Myocyte (in vitro differentiated cells): ENCODE results near the gene GPR3. TPM values are rescaled to one million over a fixed set of nuclear protein-coding genes. Genes with fewer than 3 reads are reported as not detected.
"Not testable (repeated sequence)": the region's sequence is repeated elsewhere in the genome, so short reads cannot be mapped to it uniquely, and the experiment has no call there.

Experiments used
- DNase-seq: peaks from one replicate; pipeline ENCODE4 v3.0.0-alpha.2; 2012; ENCODE audit warnings: low read depth
- total RNA-seq: library from RNA; depleted of rRNA; stranded (reverse); fragments of >200 nt; gene quantifications from 2 replicates; pipeline ENCODE4 v1.2.3, GENCODE V29; 2014

The GPR3 gene
- total RNA-seq, 1 donor from 2014 or later: 0.72 TPM

DNA sequence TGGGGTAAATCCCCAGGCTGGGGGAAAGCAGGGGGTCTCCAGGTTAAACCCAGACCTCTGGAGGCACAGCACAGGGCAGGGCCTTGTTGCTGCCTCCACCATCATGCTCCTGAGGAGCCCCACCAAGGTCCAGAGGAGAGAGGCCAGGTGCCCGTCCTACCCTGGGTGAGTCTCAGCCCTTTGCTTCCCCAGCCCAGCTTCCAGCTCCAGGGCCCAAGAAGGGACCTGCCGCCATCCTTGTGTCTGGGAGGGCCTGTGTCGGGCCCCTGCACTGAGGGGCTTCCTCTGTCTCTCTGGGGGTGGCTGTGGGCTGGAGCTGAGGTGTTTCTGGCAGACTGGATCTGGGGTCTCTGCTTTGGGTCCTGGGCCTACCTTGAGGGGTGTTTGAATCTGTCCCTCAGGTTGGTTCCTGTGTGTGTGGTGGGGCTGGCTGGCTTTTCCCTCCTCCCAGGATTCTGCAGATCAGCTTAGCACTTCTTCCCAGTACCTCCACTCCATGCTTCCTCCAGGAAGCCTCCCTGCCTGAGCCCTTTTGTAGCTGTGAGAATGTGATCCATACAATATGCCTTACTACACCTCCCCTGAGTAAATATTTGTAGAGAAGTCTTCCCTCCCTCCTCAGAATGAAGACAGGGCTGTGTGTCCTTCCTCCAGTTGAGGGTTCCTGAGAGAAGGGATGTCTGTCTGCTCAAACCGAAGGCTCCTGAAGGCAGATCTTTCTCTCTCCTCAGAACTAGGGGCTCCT is 6.2 kb downstream of the GPR3 start:
- no peak for DNase-seq

DNA sequence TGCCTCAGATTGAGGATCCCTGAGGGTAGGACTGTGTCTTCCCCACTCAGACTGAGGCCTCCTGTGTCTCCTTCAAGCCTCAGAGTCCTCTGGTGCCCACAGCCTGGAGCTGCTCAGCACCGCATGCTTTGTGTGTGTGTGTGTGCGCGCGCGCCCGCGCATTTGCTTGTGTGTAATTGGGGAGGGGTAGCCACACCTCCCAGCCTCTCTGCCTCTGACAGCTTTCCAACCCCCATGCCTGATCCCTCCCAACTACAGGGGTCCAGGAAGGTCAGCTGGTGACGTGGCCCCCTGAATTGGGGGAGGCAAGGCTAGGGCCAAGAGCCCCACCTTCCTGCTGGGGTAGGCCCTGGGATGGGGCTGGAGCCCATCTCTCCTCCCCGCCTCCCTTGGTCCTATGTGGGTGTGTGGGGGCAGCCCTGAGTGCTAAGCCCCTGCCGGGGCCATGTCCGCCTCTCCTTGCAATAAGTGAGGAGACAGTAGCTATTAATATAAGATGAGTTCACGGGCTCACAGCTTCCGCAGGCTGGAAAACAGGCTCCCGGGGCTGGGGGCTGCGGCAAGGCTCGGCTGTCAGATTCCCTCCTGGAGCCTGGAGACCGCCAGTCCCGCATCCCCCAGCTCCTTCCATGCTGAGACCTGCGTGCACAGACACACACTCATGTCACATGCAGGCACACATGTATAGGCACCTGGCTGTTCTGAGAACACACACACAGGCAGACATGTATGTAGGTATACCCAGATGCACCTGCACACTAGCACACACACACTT is 7.0 kb downstream of the GPR3 start:
- no peak for DNase-seq

DNA sequence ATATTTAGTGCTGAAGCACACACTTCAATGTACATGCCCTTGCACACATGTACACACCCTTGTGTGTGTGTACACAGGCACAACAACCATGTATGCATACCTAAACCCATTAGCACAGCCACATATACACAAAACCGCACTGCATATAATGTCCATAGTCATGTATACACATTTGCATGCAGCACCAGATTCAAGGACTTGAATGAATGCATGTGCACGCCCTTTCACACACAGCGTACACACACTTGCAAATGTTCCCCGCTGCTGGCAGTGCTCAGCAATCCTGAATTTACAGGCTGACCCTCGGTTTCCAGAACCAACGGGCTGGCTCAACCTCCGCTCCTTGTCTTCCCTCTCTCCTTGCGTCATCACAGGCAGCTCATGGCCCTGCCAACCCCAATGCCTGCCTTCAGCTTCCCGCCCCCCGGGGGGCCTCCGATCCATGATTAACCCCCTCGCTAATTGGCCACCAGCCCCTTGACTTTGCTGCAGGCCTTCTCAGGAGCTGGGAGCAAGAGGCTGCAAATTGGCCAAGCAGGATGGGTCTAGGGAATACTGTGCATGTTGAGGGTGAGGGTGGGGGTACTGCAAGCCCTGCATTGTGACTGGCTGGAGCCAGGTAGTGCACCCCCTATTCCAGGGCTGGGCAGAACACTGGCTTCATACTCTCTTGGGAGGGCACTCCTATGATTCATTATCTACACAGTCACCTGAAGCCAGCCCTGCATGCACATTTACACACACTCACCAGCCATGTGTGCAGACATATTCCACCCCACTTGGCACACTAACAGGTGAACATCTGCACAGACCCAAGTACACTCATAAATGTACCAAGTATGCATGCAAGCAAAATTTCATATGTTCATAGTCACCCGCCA is 7.9 kb downstream of the GPR3 start:
- no peak for DNase-seq

DNA sequence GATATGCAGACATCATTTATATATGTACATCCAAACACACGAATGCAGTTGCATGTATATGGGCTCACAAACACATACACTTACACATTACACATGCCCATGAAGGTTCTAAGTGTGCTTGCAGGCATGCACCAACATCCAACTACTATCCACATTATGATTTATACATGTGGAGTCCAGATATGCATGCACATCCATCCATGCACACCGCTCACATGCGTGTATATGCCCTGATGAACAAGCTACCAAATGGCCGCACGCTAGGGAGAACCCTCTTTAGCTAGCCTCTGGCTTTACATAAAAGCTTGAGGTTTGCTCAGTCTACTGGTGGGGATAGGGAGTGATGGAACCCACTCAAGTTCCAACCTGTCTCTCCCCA is 8.5 kb downstream of the GPR3 start:
- no peak for DNase-seq

DNA sequence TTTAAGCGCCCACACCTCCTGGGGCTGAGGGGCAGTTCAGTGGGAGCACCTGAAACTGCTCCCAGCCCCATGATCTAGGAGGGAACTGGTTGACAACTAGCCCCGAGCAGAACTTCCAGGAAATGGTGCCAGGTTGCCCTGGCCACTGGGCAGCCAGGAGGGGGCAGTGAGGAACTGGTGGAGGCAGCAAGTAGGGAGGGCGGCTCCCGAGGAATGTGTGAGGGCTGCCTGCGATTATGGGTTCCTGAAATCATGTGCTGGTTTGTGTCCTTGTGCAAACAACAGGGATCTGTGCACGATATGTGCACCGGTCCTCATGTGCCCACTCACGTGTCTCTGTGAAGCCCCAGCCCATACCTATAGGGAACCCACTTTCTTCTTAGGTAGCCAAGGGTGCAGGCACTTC is 9.9 kb downstream of the GPR3 start:
- peak; percentile 87 for DNase-seq

DNA sequence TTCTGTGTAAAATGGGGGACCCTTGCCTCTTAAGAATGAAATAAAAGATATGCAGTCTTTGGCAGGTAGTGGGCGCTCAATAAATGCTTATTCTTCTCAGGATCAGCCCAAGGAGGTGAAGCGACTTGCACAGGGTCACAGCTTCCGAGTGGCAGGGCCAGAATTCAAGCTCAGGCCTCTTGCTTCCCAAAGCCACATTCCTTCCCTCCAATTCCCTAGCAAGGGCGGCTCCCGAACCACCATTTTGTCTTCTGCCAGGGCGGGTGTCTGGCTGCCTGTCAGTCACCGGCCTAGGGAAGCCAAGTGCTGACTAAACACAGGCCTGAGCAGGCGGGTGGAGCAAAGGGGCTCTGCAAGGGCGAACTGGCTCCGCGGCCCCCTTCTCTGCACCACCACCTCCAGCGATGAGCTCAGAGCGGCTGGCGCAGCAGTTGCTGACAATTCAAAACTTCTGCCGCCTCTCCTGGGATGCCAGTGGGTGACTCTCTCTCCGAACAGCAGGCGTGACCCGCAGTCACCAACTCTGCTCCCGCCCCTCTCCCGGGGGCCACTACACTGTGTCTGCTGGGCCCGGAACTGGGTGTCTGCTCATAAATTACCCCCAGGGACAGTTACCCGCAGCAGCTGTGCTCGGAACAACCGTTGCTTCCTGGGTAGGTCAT is 10.8 kb downstream of the GPR3 start:
- DNase-seq: peak; percentile 95

GRCh38 chr1:27403931-27404330 is 11.5 kb downstream of the GPR3 start:
- peak; percentile 47 for DNase-seq

DNA sequence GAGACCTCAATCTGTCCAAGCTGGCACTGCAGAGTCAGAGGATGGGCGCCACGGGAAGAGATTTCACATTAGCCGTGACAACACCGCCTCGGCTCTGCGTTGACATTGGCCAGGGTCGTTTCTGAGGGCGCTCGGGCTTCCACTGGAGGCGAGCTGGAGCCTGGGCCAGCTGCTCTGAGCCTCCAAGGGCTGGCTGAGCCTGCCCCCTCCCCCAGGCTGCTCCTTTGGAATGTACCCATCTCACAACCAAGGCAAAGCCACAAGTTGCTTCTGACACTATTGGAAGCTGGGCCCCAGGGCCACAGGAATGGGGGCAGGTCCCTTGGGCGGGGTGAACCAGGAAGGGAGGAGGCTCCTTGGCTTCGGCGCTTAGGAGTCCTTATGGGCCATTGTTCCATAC is 12.7 kb downstream of the GPR3 start:
- peak; percentile 98 for DNase-seq

DNA sequence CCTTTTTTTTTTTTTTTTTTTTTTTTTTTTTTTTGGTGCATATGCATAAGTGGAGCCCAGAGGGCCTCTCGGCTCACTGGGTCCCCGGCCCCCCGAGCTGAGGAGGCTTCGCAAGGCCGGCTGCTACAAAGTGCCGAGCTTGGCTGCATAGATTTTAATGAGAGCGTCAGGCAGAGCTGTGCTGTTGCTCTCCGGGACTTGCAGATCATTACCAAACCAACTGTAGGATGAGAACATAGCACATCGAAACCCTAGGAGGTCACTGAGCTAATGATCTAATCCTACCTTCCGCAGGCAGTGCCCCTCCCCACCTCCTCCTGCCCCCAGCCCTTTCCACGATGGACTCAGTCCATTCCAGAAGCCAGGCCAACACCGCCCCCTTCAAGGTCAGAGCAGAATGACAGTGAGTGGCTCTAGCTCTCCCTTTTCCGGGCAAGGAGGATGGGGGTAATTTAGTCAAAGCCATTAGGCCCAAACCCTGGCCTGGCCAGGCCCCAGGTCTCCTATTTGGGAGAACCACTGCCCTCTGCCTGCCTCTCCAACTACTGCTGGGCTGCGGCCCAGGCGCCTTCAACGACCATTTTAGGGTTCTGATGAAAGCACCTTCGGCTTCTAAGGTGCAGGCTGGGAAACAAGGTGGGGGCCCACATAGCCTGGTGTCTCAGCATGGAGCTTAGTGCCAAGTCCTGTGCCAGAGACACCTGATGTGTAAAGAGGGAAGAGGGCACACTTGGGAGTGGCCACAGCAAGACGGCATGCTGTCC is 13.4 kb downstream of the GPR3 start:
- peak; percentile 56 for DNase-seq

- DNase-seq: peak; percentile 28
Measured at GRCh38 chr1:27406362-27406680, 13.9 kb downstream of the GPR3 start.

DNA sequence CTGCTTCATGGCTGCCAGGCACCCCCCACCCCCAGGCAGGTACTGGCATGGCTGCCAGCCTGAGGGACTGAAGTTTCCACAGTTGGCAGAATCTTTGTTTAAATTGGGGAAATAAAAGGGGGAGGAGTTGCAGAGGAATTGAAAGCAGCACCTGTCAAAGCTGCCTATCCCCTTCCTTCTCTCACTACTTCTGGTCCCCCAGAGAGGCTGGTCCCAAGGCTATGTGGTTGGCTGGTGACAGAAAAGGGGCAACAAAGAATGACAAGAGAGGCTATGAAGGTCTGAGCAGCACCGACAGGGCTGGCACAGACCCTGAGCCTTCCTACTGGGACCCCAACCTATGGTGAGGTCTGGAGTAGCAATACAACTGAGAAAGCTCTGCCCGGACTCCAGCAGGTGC is 14.4 kb downstream of the GPR3 start:
- not testable (repeated sequence) for DNase-seq

GRCh38 chr1:27408151-27408550 is 15.7 kb downstream of the GPR3 start:
- peak; percentile 68 for DNase-seq

- DNase-seq: no peak
Measured at GRCh38 chr1:27409669-27410068, 17.2 kb downstream of the GPR3 start.

- no peak for DNase-seq
Measured at GRCh38 chr1:27410709-27411108, 18.3 kb downstream of the GPR3 start.

DNA sequence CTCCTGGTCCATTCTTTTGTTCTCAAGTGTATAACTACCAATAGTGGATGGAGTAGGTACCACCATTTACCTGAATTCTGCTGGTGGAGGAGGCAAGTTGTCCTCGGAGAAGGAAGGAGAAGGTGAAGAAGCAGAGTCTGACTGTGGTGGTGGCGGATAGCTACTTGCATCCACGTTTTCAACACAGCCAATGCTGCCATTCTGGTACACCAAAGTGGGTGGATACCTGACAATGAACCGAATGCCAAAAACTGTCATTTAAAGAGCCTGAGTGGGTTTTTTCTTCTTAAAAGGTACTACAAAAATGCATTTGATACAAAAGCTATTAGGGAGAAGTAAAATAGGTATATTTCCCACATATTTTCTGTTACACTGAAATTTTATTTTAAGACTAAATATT is 20.1 kb downstream of the GPR3 start:
- no peak for DNase-seq

GRCh38 chr1:27413004-27413403 is 20.6 kb downstream of the GPR3 start:
- no peak for DNase-seq

- DNase-seq: no peak
Measured at GRCh38 chr1:27414091-27414490, 21.7 kb downstream of the GPR3 start.

DNA sequence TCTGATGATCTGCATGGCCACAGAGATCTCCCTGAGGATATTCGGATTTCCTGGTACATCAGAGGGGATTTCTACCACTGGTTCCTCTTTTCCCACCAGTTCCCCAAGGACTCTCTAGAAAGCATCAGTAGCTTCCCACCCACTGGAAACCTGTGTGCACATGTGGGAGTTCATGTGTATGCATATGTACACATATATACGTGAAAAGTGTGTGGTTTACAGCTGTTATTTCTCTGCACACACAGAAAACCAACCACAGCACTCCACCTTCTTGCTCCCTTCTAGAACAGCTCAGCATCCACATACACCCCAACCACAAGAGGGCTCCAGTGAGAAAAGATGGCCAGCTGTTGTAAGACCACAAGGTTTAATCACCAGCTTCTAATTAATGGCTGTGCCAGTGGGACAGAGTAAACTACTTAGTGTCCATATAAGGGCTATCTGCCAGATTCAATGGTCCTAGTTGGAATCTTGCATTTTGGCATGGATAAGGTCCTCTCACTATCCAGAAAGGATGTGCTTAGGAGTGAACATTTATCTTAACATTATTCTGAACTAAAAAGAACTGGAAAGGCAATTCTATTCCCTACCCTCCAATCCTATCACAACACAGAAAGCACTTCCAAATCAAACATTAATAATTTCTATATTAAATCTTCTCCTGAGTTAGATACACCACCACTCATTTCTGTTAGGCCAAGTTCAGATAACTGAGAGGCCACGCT is 24.1 kb downstream of the GPR3 start:
- DNase-seq: peak; percentile 94

DNA sequence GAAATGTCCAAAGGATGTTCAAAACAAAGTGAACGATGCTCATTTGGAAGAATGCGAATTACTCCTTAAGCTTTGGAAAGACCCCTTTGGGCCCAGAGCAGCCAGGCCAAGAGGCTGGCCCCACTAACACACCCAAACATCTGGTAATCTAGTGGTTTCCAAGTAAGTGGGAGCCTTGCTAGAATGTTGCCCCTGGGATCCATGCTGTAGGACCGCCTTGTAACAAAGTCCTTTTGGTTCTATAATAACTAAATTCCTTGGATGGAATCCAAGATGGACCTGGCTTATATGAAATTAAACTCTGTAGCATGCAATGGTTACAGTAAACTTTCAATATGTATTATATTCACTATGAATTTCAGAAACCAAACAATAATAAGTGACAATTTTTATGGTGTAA is 25.3 kb downstream of the GPR3 start:
- no peak for DNase-seq
